Stimulated activated CD4-positive, alpha-beta T cell treated with anti-CD3 and anti-CD28 coated beads, Interleukin-2, amount 100 ng/mL, for 24 hours (primary cell): ENCODE results near the gene TP73.

Experiments used
- DNase-seq, 2 donors: peaks; one replicate each; pipeline ENCODE4 v3.0.0-alpha.2; 2020

Gene TP73

DNA sequence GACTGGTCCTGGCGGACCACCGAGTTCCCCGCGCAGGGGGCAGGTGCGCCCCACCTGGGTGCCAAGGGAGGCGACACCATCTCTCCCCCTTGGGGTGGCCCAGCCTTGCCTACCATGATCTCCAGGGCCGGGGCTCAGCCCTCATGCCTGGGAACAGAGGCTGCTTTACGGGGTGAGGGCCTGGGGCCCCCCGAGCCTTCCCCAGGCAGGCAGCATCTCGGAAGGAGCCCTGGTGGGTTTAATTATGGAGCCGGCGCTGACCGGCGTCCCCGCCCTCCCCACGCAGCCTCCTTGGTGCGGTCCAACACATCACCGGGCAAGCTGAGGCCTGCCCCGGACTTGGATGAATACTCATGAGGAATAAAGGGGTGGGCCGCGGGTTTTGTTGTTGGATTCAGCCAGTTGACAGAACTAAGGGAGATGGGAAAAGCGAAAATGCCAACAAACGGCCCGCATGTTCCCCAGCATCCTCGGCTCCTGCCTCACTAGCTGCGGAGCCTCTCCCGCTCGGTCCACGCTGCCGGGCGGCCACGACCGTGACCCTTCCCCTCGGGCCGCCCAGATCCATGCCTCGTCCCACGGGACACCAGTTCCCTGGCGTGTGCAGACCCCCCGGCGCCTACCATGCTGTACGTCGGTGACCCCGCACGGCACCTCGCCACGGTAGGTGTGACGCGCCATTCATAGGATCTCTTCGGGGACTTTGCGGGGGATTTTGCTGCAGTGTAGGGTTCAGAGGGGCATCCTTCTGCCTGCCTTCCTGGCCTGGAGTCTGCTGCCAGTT, 38.2 kb downstream of the TP73 start:
- DNase-seq: no peak

DNA sequence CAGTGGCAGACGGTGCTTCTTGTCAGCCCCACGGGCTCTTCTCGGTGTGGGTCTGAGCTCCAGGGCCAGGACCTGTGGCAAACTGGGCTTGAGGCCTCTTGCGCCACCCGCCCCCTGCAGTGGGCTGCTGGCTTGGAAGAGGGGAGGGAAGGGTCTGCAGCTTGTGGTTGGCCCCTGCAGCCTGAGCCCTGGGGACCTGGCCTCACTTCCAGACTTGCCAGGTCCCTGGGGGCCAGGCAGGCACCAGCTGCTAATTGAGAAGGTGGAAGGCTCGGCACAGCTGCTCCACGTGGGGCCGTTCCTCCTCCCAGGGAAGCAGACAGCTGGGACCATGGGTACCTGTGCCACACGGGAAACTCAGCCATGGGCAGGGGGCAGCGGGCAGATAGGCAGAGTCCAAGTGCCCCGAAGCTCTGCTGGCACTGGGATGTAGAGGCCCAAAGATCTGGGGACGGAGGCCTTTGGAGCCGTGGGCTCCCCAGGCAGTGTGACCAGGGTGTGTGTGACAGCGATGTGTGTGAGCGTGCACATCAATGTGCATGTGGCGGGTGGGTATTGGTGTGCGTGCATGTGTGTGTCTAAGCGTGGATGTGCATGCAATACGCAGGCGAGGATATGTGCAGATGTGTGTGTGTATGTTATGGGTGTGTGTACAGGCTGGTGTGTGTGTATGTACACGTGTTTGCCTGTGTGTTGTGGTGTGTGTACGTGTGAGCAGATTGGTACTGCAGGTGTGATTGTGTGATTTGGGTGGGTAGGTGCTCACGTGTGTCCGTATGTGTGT, 39.3 kb downstream of the TP73 start:
- no peak for DNase-seq

DNA sequence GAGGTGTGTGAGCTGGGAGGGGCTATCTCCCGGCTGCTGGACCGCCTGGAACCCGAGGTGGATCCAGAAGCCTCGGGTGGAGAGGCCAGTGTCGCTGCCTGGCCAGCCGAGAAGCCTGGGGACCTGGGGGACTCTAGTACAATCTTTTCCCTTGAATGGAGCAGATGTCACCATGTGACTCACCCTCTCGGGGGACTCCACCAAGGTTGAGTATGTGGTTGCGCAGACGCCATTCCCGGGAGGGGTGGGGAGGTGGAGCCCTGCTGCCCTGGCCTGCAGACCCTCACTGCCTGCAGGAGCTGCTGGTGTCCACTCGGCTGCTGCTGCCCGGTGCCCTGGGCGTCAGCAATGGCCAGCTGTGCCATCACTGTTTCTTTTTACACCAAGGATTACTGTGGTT, 40.3 kb downstream of the TP73 start:
- no peak for DNase-seq

DNA sequence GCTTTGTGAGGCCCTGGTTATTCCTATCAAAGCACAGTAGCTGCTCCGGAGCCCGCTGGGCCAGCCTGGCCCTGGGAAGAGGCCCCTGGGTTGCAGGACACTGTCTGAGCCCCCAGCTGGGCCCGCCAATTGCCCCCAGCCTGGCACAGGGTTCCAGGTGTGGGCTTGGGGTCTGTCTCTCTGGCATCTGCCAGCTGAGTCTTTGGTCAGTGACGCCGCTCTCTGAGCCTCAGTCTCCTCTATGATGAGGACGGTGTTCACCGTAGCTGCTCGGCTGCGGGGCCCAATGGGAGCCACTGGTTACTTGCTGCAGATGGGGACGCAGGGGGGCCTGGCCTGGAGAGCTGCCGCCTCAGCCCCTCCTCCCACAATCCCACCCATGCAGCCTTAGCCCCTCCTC, 41.0 kb downstream of the TP73 start:
- DNase-seq: no peak

DNA sequence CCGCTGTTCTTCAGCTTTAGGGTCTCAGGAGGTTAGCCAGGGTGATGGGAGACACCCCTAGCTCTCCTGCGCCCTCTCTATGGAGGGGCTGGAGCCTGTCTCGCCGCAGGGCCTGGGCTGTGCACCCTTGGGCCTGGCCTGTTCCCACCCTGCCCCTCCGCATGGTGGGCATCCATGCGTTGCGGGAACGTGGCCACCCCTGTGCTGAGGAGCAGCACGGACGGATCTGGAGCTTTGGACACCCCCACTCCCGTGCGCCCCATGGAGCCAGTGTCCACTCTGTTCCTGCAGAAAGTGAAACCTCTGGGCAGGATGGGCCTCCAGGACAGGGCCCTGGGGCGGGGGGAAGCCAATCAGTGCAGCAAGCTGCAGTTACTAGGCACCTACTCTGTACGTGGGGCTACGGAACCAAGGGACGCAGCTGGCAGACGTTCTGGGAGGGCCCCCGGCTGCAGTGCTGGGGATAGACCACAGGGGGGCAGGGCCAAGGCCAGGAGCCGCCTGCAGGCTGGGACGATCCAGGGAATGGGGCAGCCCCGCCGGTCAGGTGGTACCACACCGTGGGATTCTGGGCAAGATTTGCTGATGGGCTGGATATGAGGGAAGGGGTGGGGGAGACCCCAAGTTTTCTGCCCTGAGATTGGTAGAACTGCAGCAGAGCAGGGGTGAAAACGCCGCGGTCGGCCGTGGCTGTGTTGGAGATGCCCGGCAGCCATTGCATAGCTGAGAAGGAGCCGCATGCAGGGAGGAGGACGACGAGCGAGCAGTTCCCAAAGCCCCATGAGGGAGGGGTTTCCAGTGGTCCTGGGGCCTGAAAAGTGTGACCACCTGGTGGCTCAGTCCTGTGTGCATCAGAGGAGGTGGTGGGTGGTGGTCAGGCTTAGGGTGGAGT, 43.3 kb downstream of the TP73 start:
- DNase-seq: peak; percentile 42 to 61

DNA sequence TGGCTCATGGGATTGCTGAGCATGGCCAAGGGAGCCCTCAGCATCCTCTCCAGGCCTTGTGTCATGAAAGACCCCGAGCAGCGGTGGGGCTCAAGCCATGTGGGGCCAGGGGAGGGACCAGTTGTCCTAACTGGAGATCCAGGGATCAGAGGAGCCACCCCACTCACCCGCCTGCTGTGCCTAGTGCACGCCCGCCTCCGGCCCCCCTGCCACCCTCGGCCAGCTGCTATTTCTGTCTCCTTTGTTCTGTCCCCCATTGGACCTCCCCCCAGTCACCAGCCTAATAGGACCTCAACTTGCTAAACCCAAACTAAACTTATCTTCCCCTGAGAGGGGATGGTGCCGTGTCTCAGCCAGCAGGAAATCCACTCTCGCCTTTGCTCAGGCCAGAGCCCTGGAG, 44.4 kb downstream of the TP73 start:
- DNase-seq: no peak

DNA sequence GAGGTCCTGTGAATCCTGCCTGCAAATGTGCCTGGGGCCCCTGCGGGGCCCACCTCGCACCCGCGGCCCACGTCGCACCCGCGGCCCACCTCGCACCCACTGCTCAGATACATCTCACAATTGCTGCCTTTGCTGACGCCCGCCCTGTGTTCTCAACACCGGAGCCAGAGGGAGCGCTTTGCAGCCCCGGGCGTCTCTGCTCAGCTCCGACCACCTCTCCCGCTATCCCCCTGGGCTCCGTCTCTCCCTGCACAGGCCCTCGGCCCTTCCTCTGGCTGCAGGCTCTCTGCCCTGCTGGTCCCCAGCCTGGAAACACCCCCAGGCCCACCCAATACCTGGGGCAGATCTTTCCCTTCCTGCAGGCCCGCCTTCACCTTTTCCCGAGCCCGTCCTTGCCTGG, 44.8 kb downstream of the TP73 start:
- no peak for DNase-seq

DNA sequence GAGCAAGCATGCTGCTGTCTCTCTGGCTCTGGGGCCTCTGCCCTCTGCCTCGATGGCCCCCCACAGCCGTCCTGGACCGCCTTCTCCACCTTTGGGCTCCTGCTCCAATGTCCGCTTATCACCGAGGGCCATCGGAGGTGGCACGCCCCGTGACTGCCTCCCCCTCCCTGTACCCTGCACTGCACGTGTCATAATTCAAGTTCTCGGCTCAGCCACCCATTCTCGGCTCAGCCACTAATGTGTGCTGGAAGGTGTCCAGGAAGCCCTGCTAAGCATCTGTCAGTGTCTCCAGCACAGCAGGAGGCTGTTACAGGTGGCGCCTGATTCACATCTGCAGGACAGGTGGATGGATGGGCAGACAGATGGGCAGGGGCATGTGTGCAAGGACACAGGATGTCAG, 45.5 kb downstream of the TP73 start:
- DNase-seq: no peak

DNA sequence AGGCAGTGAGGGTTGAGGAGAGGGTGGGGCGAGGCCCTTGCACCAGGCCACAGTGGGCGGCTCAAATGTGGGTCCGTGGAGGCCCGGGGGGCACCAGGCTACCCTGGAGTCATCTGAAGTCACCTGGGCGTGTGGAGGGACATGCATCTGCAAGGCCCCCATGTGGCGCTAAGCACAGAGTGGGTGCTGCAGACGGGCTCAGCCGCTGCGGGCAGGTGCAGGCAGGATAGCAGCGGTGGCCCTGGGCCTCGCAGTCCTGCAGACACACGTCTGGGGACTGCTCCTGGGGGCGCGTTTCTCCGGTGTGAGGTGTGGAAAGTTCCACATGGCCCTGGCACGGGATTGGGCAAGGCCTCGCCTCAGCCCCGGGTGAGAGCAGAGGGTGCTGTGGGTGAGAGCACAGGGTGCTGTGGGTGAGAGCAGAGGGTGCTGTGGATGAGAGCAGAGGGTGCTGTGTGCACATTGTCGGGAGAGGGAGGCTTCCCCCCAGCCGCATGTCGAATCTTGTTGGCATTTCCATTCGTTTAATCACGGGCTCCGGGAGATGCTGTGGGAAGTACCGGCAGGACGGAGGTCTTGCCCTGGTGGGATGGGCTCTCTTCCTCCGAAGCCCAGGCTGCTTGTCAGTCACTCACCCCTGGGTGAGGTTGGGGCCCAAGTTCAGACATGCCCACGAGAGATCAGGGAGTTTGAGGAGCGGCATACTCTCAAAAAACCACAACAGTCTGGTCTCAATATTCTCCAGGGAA, 46.5 kb downstream of the TP73 start:
- no peak for DNase-seq

DNA sequence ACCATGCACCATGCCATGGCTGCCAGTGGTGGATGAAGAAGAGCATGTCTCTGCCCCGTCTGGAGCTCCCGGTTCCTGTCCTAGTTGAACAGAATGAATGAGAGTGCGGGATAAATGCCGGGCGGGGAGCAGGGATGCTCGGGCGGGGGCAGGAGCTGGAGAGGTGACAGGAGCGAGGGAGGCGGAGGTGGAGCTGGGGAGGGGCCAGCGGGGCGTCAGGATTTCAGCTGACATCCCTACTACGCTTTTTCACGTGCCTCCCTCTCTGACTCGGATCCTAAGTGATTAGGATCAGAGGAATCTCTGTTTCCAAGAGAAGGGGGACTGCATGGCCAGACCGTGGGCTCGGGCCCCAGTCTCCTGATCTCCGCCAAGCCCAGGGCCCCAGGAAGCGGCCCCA, 47.3 kb downstream of the TP73 start:
- DNase-seq: no peak

DNA sequence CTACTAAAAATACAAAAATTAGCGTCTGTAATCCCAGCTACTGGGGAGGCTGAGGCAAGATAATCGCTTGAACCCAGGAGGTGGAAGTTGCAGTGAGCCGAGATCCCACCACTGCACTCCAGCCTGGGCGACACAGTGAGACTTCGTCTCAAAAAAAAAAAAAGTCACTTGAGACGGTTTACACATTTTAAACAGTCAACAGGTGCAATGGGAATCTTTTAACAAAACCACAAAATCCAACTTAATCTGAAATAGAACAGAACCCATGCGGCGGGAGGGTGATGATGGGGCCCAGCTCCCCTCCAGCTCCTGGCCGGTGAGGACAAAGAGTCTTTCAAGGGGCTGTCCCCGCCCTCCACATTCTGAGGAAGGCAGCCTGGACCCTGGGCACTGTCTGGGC, 48.3 kb downstream of the TP73 start:
- DNase-seq: no peak

DNA sequence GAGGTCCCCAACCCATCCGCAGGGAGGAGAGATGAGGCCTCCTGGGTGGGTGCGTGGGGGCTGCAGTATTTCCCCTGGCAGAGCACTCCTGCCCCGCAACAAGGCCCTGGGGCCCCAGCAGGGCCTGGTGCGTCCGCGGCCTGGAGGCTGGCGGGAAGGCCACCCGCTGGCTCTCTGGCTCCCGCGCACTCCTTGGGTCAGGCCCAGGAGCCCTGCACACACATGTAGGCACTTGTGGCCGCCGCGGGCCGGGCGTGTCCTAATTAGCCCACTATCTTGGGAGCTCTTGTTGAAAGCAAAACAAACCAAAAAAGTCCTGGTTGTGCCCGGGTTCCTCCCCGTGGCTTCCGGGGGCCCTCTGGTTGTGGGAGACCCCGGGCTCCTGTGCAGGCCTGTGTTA, 50.2 kb downstream of the TP73 start:
- no peak for DNase-seq

DNA sequence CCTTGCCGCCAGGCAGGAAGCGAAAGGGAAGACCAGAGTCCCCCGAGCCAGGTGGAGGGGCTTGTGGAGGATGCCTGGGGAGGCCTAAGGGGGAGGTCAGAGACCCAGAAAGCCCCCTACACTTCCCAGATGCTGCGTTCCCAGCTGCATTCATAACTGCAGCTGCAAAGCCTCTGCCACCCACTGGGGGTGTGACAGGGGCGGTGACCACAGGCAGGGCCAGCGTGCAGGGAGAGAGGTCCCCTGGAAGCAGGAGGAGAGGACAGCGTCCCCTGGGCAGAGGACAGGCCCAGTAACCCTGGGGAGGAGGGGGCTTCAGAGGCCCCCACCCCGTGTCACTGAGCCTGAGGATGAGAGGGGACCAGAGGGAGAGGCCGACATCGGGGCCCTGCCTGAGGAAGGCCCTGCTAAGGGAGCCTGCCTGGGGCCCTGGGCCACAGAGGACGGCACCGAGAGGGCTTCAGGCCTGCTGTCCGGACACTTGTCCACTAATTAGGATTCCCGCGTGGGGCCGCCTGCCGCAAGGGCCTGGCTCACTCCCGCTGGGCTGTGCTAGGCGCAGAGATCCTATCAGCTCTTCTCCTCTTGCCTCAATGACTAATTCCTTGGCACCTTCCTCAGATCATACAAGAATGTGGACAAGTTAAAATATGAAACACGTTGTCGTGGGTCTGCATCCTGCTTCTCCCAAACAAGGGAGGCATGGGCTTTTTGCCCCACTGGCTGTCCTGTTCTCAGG, 50.8 kb downstream of the TP73 start:
- DNase-seq: no peak

DNA sequence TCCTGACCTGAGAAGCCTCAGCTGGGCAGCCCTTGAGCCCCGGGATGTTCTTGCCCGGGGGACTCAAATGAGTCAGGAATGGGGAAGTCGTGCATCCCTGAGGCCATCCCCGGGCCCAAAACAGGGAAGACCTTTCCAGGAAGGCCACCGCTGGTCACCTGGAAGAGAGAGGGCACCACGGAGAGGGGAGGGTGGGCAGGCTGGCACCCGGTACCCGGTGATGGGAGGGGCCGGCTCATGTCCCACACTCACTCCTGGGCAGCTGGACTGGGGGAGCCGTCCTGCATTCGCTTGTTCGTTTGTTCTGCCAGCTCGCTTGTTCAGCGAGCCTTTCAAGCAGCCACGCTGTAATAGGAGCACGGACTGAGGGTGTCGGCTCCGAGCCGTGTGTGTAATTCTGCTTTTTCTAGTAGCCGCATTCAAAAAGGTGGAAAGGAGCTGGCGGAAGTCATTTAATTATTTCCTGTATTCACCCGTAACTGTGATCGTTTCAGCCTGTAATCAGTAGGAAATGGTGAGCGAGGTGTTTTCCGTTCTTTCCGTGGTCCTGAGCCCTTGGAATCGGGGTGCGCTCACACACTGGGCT, 51.6 kb downstream of the TP73 start:
- DNase-seq: no peak

DNA sequence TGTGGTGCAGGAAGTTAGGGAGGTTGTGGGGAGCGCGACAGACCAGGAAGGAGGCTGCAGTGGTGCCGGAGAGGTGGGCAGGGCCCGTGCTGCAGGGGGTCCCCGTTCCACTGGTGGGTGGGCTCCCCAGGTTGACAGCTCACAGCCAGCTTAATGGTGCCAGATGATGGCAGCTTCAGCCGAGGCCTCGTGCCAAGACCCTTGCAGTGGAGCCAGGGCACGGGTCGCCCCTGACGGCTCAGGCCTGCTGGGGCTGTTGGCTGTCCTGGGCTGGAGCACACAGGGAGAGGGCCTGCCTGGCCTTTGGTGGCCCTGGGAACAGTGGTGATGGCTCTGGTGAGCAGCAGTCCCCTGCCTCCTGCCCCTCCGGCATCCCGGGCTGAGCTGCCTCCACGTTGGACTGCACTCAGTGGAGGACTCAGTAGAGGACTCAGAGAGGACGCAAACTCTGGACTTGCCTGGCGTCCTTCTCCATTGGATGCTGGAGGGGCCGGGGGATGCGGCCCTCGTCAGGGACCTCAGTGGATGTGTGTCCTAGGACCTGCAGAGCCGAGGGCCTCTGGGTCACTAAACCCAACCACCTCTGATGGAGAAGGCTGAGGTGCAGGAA, 53.1 kb downstream of the TP73 start:
- no peak for DNase-seq

DNA sequence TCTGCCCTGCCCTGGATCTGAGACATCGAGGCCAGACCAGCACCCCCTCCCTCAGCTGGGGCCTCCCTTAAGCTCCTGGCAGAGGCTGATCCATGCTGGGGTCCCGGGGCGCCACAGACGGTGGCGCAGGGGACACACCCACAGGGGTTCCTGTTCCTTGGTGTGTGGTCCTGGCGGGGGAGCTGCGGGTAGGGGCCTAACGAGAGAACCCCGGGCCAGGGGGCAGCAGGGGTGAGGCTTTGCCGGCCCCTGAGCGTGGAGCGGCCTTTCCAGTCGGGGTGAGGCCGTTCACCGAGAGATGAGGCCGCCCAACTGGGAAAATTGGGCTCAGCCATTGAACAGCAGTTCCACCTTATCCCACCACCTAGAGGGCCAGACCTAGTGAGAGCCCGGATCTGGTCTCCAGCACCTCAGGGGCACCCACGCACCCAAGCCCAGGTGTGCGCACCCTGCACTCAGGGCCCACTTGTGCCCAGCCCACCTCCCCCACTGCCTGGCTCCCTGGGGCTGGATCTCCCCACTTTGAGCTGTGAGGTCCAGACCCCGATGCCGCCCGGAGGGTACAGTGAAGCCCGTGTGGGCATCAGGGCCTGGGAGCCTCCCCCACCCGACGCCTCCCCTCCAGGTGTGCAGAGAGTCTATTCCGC, 54.5 kb downstream of the TP73 start:
- DNase-seq: no peak

DNA sequence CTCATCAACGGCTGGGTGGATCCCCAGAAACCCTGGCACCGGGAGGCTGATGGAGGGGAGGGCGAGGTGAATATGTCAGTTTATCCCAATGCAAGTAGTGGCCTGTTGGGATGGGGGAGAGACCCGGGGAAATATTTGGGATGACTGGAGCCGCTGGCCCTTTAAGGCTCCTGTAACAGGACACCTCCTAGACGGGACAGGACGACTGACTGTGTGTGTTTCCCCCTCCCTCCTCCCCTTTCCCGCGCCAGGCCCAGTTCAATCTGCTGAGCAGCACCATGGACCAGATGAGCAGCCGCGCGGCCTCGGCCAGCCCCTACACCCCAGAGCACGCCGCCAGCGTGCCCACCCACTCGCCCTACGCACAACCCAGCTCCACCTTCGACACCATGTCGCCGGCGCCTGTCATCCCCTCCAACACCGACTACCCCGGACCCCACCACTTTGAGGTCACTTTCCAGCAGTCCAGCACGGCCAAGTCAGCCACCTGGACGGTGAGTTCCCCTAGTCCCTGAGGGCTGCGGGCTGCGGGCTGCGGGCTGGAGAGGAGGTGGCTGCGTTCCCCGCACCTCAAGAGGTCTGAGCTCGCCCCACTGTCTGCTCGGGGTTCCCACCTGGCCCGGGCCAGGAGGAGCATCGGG, 55.1 kb downstream of the TP73 start:
- DNase-seq: no peak

DNA sequence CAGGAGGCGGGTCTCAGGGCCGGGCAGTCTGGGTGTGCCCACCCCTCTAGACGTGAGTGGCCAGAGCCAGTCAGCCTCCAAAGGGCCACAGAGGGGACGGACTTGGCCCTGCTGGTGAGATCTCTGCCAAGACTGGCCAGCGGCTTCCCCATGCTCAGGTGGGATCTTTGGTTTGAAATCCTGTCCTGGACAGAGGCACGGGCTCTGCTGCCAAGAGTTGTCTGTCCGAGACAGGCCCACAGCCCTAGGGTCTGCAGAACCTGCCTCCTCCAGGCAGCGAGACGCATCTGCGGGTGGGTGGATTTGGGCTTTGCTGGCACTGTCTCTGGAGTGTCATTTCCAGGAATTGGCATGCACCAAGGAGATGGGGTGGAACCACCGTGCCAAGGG, 55.6 kb downstream of the TP73 start:
- DNase-seq: no peak

DNA sequence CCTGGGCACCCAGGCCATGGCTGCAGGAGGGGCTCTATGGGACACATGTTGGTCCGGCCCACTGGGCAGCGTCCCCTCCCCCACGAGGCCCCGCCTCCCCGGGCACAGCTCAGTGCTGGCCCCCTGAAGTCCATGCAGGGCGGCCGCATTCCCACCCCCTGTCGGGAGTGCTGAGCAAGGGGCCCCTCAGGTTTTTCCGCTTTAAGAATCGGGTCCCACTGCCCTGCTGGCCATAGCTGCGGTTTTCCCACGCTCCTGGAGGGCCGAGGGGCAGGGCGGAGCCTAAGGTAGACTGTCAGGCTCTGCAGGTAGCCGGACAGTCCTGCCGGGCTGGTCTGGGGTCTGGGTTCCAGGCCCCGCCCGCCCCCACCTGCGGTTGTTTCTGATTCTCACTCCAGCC, 56.5 kb downstream of the TP73 start:
- no peak for DNase-seq

DNA sequence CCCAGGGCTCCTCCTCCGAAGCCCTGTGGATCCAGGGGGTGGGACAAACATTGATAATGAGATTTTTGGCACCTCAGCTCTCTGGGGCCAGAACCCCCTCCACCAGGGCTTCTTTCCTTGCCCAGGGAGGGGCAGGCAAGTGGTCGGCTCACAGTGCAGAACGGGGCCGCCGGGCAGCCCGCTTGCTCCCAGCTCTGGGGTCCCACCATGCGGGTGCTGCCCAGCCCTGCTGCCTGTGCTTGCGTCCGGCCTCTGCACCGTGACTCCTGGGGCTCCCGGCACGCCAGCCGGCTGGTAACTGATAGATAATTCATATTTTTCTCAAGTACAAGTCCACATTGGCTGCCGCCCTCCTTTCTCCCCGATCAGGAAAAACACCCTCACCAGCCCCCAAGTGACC, 57.9 kb downstream of the TP73 start:
- DNase-seq: no peak
